Ovary (tissue), 3 donors: Measurements from ENCODE around the gene CLEC17A.

Source experiments
- POLR2A ChIP-seq: fragments of 450-650 bp; IDR thresholded peaks from one replicate; pipeline ENCODE4 v1.6.1; 2017; ENCODE audit warnings: antibody characterized with exemption, mild to moderate bottlenecking, moderate library complexity
- TF ChIP-seq, protein P1 (sequence below), 3 donors: fragments of 450-650 bp in 2 of 3; fragments of 200-600 bp in 1 of 3; IDR thresholded peaks; one replicate each; pipeline versions ENCODE4 v1.5.1 to v1.8.0; 2016 to 2022; ENCODE audit warnings: antibody characterized with exemption in 3 of 3, mild to moderate bottlenecking in 1 of 3
- donor health status: DM: no; HTN: no; CAD: no.

DNA sequence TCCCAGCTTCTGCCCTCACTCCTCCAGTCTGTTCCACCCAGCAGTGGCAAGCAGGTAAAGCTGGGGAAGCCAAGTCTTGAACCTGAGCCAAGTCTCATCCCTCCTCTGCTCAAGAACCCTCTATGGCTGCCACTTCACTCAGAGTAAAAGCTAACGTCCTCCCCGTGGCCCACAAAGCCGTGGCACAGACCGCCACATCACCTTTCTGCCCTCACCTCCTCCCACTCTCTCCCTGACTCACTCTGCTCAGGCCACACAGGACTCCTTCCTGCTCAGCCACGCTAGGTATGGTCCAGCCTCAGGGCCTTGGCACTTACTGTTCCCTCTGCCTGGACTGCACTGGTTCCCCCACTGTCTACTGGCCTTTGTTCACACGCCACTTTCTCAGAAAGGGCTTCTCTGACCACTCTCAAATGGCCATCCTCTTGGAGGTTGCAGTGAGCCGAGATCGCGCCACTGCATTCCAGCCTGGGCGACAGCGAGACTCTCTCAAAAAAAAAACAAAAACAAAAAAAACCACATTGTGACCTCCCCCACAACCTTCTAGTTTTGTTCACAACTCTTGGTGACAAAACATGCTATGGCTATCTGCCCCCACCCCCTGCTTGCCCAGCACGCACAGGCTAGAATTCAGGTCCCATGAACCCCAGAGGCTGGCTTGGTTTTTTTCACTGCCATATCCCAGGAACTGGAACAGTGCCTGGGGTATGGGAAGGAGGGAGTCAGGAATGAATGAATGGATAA, 26.8 kb upstream of the CLEC17A start:
- TF ChIP-seq, protein P1, sequence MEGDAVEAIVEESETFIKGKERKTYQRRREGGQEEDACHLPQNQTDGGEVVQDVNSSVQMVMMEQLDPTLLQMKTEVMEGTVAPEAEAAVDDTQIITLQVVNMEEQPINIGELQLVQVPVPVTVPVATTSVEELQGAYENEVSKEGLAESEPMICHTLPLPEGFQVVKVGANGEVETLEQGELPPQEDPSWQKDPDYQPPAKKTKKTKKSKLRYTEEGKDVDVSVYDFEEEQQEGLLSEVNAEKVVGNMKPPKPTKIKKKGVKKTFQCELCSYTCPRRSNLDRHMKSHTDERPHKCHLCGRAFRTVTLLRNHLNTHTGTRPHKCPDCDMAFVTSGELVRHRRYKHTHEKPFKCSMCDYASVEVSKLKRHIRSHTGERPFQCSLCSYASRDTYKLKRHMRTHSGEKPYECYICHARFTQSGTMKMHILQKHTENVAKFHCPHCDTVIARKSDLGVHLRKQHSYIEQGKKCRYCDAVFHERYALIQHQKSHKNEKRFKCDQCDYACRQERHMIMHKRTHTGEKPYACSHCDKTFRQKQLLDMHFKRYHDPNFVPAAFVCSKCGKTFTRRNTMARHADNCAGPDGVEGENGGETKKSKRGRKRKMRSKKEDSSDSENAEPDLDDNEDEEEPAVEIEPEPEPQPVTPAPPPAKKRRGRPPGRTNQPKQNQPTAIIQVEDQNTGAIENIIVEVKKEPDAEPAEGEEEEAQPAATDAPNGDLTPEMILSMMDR (IDR thresholded peaks at IDR 0.05) = no peak
- no peak for TF ChIP-seq POLR2A
